22Rv1 (cell line): Measurements from ENCODE around the gene CALHM5.

ENCODE experiments used
- H3K27ac ChIP-seq: fragments of 450-650 bp; 2 replicates; pipeline ENCODE4 v1.5.1; 2017
- ZFX ChIP-seq: fragments of 450-650 bp; IDR thresholded peaks from 2 replicates; pipeline ENCODE4 v1.6.1; 2017; ENCODE audit warnings: antibody characterized with exemption, borderline replicate concordance
- TF ChIP-seq, protein P1 (sequence below): fragments of 450-650 bp; IDR thresholded peaks from 2 replicates; pipeline ENCODE4 v1.5.1; 2017; ENCODE audit warnings: mild to moderate bottlenecking

CALHM5 gene

GRCh38 chr6:116547358-116547757 lies 35.9 kb downstream of the CALHM5 start:
- no peak overlapping the region for H3K27ac ChIP-seq
- TF ChIP-seq, protein P1, sequence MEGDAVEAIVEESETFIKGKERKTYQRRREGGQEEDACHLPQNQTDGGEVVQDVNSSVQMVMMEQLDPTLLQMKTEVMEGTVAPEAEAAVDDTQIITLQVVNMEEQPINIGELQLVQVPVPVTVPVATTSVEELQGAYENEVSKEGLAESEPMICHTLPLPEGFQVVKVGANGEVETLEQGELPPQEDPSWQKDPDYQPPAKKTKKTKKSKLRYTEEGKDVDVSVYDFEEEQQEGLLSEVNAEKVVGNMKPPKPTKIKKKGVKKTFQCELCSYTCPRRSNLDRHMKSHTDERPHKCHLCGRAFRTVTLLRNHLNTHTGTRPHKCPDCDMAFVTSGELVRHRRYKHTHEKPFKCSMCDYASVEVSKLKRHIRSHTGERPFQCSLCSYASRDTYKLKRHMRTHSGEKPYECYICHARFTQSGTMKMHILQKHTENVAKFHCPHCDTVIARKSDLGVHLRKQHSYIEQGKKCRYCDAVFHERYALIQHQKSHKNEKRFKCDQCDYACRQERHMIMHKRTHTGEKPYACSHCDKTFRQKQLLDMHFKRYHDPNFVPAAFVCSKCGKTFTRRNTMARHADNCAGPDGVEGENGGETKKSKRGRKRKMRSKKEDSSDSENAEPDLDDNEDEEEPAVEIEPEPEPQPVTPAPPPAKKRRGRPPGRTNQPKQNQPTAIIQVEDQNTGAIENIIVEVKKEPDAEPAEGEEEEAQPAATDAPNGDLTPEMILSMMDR, result no peak
- TF ChIP-seq ZFX, result no peak

GRCh38 chr6:116550796-116551195 lies 39.4 kb downstream of the CALHM5 start:
- no peak for TF ChIP-seq ZFX
- TF ChIP-seq, protein P1, result no peak

GRCh38 chr6:116553451-116553850 lies 42.0 kb downstream of the CALHM5 start, which contains the start of gene CALHM4:
Gene CALHM4 (plus strand): TSS chr6:116553751. CDS start chr6:116553794, 43 bp downstream.
- H3K27ac ChIP-seq, result no peak within 1 kb of the TSS
- no peak for TF ChIP-seq ZFX
- TF ChIP-seq, protein P1, result no peak

More at GRCh38 chr6:116550796-116551195, 39.4 kb downstream of the CALHM5 start:
- no peak overlapping the region for H3K27ac ChIP-seq

DNA sequence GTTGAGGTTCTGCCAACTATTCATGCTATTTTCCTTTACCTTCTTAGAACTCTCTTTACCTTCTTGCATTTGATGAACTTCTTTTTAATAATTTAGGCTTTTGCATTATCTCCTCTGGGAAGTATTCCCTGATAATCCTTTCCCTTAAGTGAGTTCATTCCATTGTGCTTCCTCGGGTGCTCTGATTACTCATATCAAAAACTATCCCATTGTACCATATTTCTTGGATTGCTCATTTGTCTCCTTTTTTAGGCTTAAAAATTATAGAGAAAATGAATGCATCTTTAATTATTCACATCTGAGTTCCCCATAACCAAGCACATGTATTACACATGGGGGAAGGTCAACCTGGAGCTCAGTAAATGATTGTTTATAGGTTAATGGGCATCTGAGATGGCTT lies 44.6 kb downstream of the CALHM5 start:
- no peak overlapping the region for H3K27ac ChIP-seq
- no peak for TF ChIP-seq ZFX
- TF ChIP-seq, protein P1, result no peak

GRCh38 chr6:116556814-116557415 lies 45.5 kb downstream of the CALHM5 start:
- H3K27ac ChIP-seq, result no peak overlapping the region
- TF ChIP-seq ZFX, result no peak
- TF ChIP-seq, protein P1, result no peak

- no peak for TF ChIP-seq ZFX
- TF ChIP-seq, protein P1, result no peak
- no peak overlapping the region for H3K27ac ChIP-seq
Observed at GRCh38 chr6:116557893-116558292, 46.5 kb downstream of the CALHM5 start.

DNA sequence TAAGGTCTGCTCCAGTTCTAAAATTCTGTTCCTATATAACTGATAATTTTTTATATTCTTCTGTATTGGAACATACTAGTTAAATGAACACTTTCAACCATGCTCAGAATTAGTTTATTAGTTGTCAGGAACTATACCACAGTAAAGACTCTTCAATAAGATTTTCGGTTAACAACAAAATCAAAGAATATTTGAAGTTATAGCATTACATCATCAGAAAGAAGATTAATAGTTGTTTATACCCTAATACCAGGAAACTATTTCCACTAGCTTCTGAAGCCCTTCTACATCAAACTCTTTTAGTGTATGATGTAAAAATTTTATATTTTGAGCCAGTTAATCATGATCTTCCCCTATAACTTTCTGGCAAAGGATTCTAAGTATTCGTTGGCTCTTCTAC lies 48.7 kb downstream of the CALHM5 start:
- no peak overlapping the region for H3K27ac ChIP-seq

More for the DNA sequence above, 48.7 kb downstream of the CALHM5 start:
- TF ChIP-seq, protein P1, result no peak
- no peak for TF ChIP-seq ZFX
